Measurements from ENCODE around the gene RBL1.
"Not testable (repeated sequence)": the region's sequence is repeated elsewhere in the genome, so short reads cannot be mapped to it uniquely, and the experiment has no call there.

Gene RBL1

GRCh38 chr20:37007898-37008649, 87.7 kb downstream of the RBL1 start:
- no peak overlapping the region for H3K4me3 ChIP-seq (replicated peaks; ENCODE audit: low read depth, low read length)
- TF ChIP-seq CTCF (IDR thresholded peaks at IDR 0.05; ENCODE audit: low read length, missing control alignments) = peak; percentile 32
- DNase-seq (ENCODE audit: low read depth) = peak; percentile 61

DNA sequence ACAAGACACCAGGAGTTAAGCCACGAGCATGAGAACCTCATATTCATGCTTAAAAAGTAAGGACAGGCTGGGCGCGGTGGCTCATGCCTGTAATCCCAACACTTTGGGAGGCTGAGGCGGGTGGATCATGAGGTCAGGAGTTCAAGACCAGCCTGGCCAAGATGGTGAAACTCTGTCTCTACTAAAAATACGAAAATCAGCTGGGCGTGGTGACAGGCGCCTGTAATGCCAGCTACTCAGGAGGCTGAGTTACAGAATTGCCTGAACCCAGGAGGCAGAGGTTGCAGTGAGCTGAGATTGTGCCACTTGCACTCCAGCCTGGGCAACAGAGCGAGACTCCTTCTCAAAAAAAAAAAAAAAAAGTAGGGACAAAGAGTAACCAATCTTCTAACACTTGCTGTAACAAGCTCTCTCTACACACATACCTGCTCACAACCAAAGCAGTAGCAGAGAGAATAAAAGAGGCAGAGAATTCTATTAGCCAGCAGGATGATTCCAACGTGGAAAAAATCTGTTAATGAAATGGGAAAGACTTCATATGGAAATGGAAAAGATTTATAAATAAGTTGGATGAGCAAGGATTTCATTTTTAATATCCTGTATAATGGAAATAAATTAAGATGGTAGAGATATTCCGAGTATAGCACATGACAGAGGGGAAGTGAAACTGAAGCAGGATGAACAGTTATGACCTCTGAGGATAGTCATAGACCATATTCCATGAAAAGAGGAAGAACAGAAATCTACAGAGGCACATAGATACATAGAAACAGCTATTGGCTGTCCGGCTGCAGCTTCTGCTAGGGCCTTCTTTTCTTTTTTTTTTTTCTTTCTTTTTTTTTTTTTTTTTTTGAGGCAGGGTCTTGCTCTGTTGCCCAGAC, 90.5 kb downstream of the RBL1 start:
- DNase-seq (ENCODE audit: low read depth); H3K4me3 ChIP-seq (replicated peaks; ENCODE audit: low read depth, low read length): not testable (repeated sequence)

GRCh38 chr20:37001634-37002033, 94.2 kb downstream of the RBL1 start:
- DNase-seq (ENCODE audit: low read depth); H3K4me3 ChIP-seq (replicated peaks; ENCODE audit: low read depth, low read length): not testable (repeated sequence)

- DNase-seq (ENCODE audit: low read depth) = not testable (repeated sequence)
Measured at GRCh38 chr20:37000171-37000570, 95.6 kb downstream of the RBL1 start.

DNA sequence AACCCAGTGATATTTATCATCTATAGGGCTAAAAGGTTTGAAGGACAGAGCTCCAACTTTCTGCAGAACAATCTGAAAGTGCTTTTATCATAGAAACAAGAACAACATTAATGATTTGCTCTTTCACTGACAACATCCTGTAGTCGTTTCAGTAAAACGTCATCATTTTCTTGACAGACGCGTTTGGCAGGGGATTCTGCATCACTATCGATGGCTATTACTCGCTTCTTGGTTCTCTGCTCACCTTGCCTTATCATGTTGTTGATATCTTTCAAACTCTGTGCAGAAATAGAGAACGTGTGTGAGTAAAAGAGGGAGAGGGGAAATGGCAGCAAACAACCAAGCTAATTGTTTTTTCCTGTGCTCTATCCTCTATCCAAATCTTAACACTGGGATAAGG, 97.1 kb downstream of the RBL1 start:
- no peak overlapping the region for H3K4me3 ChIP-seq (replicated peaks; ENCODE audit: low read depth, low read length)
- no peak for TF ChIP-seq CTCF (IDR thresholded peaks at IDR 0.05; ENCODE audit: low read length, missing control alignments)
- no peak for DNase-seq (ENCODE audit: low read depth)

More at GRCh38 chr20:37000171-37000570, 95.6 kb downstream of the RBL1 start:
- not testable (repeated sequence) for H3K4me3 ChIP-seq (replicated peaks; ENCODE audit: low read depth, low read length)

GRCh38 chr20:36997121-36997520, 98.7 kb downstream of the RBL1 start:
- DNase-seq (ENCODE audit: low read depth) = no peak
- H3K4me3 ChIP-seq (replicated peaks; ENCODE audit: low read depth, low read length) = no peak overlapping the region
- TF ChIP-seq CTCF (IDR thresholded peaks at IDR 0.05; ENCODE audit: low read length, missing control alignments) = no peak

DNA sequence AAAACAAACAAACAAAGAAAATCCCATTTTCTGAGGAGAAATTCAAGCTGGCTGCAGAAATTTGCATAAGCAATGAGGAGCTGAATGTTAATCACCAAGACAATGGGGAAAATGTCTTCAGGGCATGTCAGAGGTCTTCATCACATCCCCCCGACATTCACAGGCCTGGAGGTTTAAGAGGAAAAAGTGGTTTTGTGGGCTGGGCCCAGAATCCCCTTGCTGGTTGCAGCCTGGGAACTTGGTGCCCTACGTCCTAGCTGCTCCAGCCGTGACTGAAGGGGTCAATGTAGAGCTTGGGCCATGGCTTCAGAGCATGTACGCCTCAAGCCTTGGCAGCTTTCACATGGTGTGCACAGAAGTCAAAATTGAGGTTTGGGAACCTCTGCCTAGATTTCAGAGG, 101.6 kb downstream of the RBL1 start:
- not testable (repeated sequence) for H3K4me3 ChIP-seq (replicated peaks; ENCODE audit: low read depth, low read length); DNase-seq (ENCODE audit: low read depth)

- no peak overlapping the region for H3K4me3 ChIP-seq (replicated peaks; ENCODE audit: low read depth, low read length)
- no peak for TF ChIP-seq CTCF (IDR thresholded peaks at IDR 0.05; ENCODE audit: low read length, missing control alignments)
- no peak for DNase-seq (ENCODE audit: low read depth)
Measured at GRCh38 chr20:36992802-36993334, 102.9 kb downstream of the RBL1 start.

- DNase-seq (ENCODE audit: low read depth) = no peak
- H3K4me3 ChIP-seq (replicated peaks; ENCODE audit: low read depth, low read length) = no peak overlapping the region
- TF ChIP-seq CTCF (IDR thresholded peaks at IDR 0.05; ENCODE audit: low read length, missing control alignments) = no peak
Measured at GRCh38 chr20:36991703-36992102, 104.1 kb downstream of the RBL1 start.

All from fibroblast of pulmonary artery (primary cell).